ENCODE results near the gene AQR. TPM values are rescaled to one million over a fixed set of nuclear protein-coding genes. Genes with fewer than 3 reads are reported as not detected.

The AQR gene
- total RNA-seq, 1 donor from 2014 or later = 17.3 TPM

GRCh38 chr15:34904527-34904926 is 65.0 kb downstream of the AQR start:
- no peak overlapping the region for H3K4me3 ChIP-seq (ENCODE audit: low read depth, low read length)
- TF ChIP-seq CTCF (conservative IDR thresholded peaks at IDR 0.05; ENCODE audit: low read depth, low read length) = no peak
- no peak for DNase-seq (ENCODE audit: low read depth)

DNA sequence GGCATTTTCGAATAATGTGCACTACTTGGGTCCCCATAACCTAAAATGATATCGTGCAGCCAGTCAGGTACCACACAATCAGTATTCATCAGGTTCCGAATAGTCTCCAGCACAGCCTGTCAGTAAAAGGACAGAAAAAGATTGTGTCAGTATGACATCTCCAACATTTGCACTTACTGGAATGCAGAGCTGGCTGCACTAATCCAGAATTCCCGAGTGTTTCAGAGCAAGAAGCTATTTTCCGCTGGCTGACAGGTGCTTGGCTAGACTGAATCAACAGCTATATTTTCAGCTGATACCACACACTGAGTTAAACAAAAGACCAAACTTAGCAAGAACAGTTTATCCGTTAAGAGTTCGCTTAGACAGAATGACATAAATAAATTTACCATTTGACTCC is 68.8 kb downstream of the AQR start:
- H3K4me3 ChIP-seq (ENCODE audit: low read depth, low read length) = no peak overlapping the region
- TF ChIP-seq CTCF (conservative IDR thresholded peaks at IDR 0.05; ENCODE audit: low read depth, low read length) = no peak
- DNase-seq (ENCODE audit: low read depth) = no peak

DNA sequence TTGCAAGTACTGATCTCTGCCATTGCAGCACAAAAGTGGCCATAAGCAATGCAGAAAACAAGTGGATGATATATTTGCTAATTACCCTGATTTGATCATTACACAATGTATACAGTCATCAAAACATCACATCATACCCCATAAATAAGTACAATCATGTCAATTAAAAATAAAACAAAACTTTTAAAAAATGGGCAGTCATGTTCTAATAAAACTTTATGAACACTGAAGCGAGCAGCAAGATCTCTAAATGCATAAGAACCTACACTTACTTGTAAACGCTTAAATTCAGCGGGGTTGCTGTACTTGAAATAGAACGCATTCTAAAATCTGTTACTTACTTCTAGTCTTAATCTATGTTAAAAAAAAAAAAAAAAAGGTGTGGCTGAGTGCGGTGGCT is 73.4 kb downstream of the AQR start:
- H3K4me3 ChIP-seq (ENCODE audit: low read depth, low read length) = no peak overlapping the region
- DNase-seq (ENCODE audit: low read depth) = no peak
- TF ChIP-seq CTCF (conservative IDR thresholded peaks at IDR 0.05; ENCODE audit: low read depth, low read length) = no peak

DNA sequence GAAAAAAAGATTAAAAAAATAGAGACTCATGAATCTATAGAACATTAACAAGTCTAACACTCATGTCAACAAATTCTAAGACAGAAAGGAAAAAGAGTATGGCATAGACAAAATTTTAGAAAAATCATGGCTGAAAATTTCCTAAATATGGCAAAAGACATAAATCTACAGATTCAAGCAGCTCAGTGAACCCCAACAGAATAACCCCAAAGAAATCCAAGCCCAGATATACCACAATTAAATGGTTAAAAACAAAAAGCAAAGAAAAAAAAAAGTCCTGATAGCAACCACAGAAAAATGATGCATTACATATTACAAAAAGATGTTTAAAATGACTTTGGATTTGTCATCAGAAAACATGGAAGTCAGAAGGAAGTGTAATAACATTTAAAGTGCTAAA is 75.6 kb downstream of the AQR start:
- DNase-seq (ENCODE audit: low read depth) = no peak
- TF ChIP-seq CTCF (conservative IDR thresholded peaks at IDR 0.05; ENCODE audit: low read depth, low read length) = no peak
- no peak overlapping the region for H3K4me3 ChIP-seq (ENCODE audit: low read depth, low read length)

DNA sequence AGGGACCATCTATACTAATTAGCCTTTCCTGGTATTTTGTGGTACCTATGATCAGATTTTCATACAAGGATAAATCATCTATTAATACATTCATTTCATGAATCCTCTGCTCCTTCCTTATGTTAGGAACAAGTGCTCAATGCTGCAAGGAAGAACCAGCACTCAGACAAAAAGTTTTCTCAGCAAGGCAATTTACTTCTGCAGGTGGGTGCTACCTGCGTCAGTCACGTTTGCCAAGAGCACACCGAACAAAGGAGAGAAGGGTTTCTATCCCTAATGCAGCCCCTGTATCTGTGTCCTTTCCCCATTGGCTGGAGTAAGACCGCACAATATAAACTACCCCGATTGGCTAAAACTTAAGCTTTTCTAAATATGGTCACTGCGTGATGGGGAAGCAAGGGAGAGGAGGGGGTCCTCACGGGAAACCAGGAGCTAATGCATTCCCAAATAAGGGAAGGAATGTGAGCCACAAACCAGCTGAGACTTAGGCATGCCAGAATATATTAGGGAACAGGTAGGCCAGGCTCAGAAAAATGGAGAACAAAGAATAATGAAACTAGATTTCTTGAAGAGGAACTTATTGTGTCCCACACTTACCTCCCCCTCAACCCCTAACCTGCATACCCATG is 76.5 kb downstream of the AQR start:
- no peak overlapping the region for H3K4me3 ChIP-seq (ENCODE audit: low read depth, low read length)
- no peak for TF ChIP-seq CTCF (conservative IDR thresholded peaks at IDR 0.05; ENCODE audit: low read depth, low read length)
- no peak for DNase-seq (ENCODE audit: low read depth)

DNA sequence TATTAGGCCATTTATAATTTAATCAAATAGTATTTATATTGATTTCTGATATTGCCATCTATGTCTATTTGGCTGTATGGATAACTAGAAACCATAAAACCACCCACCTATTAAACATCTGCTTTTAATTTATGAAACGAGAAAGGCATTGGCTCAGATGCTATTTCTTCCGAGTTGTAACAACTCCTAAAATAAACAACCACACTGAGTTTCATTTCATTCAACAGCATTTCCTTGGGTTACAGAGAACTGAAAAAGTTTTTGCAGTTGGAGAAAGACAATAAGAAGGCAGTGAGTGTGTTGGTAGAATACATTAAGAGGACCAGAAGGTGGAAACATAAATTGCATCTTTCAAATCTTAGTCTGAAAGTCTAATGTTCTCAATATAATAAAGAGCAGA is 79.1 kb downstream of the AQR start:
- no peak for TF ChIP-seq CTCF (conservative IDR thresholded peaks at IDR 0.05; ENCODE audit: low read depth, low read length)
- H3K4me3 ChIP-seq (ENCODE audit: low read depth, low read length) = no peak overlapping the region
- no peak for DNase-seq (ENCODE audit: low read depth)

DNA sequence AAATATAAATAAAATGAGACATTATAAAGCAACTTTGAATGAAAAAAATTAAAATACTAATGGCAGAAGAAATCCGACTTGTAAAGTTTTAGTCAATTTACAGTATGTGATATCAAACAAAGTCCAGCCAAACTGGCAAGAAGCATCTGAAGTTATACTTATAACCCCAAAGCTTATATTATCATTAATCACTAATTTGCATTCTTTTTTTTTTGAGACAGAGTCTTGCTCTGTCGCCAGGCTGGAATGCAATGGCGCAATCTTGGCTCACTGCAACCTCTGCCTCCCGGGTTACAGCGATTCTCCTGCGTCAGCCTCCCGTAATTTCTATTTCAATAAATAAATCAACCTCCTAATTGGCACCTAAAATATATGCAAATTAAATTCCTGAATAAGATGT is 80.1 kb downstream of the AQR start:
- no peak for TF ChIP-seq CTCF (conservative IDR thresholded peaks at IDR 0.05; ENCODE audit: low read depth, low read length)
- no peak for DNase-seq (ENCODE audit: low read depth)
- H3K4me3 ChIP-seq (ENCODE audit: low read depth, low read length) = no peak overlapping the region
